Transverse colon (tissue), 4 donors: ENCODE data around the gene ZNF609. TPM values are rescaled to one million over a fixed set of nuclear protein-coding genes. Genes with fewer than 3 reads are reported as not detected.

Experiments used
- DNase-seq: peaks from one replicate; pipeline ENCODE4 v3.0.0-alpha.2; 2019
- H3K27ac ChIP-seq, 4 donors: fragments of 200-600 bp; sonication (generic); 2 replicates each; pipeline ENCODE4 v1.5.1; 2016 to 2018; ENCODE audit warnings: inconsistent platforms in 4 of 4
- H3K27me3 ChIP-seq: fragments of 200-600 bp; sonication (generic); 2 replicates; pipeline ENCODE4 v1.5.1; 2017; ENCODE audit warnings: inconsistent platforms
- H3K36me3 ChIP-seq, 4 donors: fragments of 200-600 bp; sonication (generic); 2 replicates each; pipeline ENCODE4 v1.5.1; 2017 to 2019; ENCODE audit warnings: inconsistent platforms in 4 of 4
- H3K4me1 ChIP-seq, 4 donors: fragments of 200-600 bp; sonication (generic); 2 replicates each; pipeline ENCODE4 v1.5.1; 2017 to 2020; ENCODE audit warnings: inconsistent platforms in 4 of 4
- H3K4me3 ChIP-seq, 4 donors: fragments of 200-600 bp; sonication (generic); 1 replicate in 1 of 4; 2 replicates in 3 of 4; pipeline versions ENCODE4 v1.5.1 to v1.6.1; 2017 to 2019; ENCODE audit warnings: inconsistent platforms in 4 of 4
- H3K9me3 ChIP-seq, 2 donors: fragments of 200-600 bp; sonication (generic); 2 replicates each; pipeline ENCODE4 v1.5.1; 2017 to 2019; ENCODE audit warnings: inconsistent platforms in 2 of 2
- EP300 ChIP-seq: sonication (generic); formaldehyde crosslinking; IDR thresholded peaks from one replicate; pipeline ENCODE4 v1.6.1; 2017; ENCODE audit warnings: antibody characterized with exemption, low read depth
- POLR2A ChIP-seq: fragments of 450-650 bp; IDR thresholded peaks from one replicate; pipeline ENCODE4 v1.6.1; 2016; ENCODE audit warnings: antibody characterized with exemption, mild to moderate bottlenecking, moderate library complexity
- POLR2AphosphoS5 ChIP-seq, 3 donors: sonication (generic); formaldehyde crosslinking; IDR thresholded peaks; one replicate each; pipeline ENCODE4 v1.6.1; 2016; ENCODE audit warnings: antibody characterized with exemption in 3 of 3
- WGBS, 2 donors: methylation state at CpG; one replicate each; pipeline ENCODE4 v1.1.5; 2018; ENCODE audit warnings: low coverage in 1 of 2; 5-methylcytosine and 5-hydroxymethylcytosine counted together
- in situ Hi-C, 4 donors: fragments of 200-750 bp; cut with MboI; loops; one replicate each; pipeline versions ENCODE4 v1.15.0 to v1.15.1; 2017; ENCODE audit warnings: low sequenced_read_pairs in 3 of 4, low pct_ligation_motif_present in 1 of 4, low pct_unique_long_range_greater_than_20kb in 1 of 4
- intact Hi-C: fragments of 100-400 bp; cut with DNase I; formaldehyde crosslinking; loops from one replicate; pipeline ENCODE4 v1.15.1; 2023; ENCODE audit warnings: low total_unique reads
- total RNA-seq, 4 donors: library from RNA; depleted of rRNA; stranded (reverse); fragments of >200 nt; gene quantifications; one replicate each; pipeline ENCODE4 v1.1.0, GENCODE V29; 2016
- TF ChIP-seq, protein P1 (sequence below), 5 experiments: fragments of 200-600 bp in 3 of 5; fragments of 450-650 bp in 2 of 5; sonication (generic) in 3 of 5; IDR thresholded peaks; 1 replicate in 2 of 5; 2 replicates in 3 of 5; pipeline ENCODE4 v1.5.1; 2016 to 2017; ENCODE audit warnings: antibody characterized with exemption in 5 of 5, inconsistent platforms in 3 of 5, mild to moderate bottlenecking in 2 of 5, moderate library complexity in 1 of 5

The ZNF609 gene
- total RNA-seq, 4 donors from 2014 or later: 16.1 to 34.8 (median 28.2) TPM

DNA sequence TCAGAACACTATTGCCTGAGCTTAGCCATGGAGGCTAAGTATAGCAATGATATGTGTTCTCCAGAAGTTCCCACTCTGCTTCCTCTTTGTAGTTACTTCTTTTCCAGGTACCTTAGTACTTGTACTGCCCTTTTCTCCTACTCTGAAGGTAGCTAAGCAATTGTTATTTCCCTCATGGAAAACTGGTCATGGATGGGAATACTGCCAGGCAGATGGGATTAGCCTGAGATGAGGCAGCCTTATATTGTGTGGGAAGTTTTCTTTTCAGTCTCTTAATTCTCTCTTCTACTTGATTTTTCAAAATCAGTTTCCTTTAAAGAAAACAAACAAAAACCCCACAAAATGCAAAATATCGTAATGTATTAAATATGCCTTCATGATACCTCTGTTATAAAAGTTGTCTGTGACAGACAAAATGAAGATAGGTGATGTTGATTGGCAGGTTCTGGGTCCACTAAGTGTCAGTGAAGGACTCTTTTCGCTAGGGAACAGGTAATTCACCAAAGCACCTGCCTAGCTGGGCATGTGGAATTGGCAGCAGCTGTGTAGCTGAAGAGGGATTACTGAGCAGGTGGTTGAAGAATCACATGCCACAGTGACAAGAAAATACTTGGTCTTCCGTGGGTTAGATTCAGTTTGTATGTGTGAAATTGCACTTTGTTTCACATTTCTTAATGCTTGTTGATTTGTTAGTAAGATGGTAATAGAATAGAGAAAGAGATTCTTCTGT is 4.1 kb downstream of the ZNF609 start:
- H3K27me3 ChIP-seq: no peaks in the 10 kb centered on the region
- no peak for TF ChIP-seq POLR2AphosphoS5 (IDR thresholded peaks at IDR 0.05)
- TF ChIP-seq, protein P1, sequence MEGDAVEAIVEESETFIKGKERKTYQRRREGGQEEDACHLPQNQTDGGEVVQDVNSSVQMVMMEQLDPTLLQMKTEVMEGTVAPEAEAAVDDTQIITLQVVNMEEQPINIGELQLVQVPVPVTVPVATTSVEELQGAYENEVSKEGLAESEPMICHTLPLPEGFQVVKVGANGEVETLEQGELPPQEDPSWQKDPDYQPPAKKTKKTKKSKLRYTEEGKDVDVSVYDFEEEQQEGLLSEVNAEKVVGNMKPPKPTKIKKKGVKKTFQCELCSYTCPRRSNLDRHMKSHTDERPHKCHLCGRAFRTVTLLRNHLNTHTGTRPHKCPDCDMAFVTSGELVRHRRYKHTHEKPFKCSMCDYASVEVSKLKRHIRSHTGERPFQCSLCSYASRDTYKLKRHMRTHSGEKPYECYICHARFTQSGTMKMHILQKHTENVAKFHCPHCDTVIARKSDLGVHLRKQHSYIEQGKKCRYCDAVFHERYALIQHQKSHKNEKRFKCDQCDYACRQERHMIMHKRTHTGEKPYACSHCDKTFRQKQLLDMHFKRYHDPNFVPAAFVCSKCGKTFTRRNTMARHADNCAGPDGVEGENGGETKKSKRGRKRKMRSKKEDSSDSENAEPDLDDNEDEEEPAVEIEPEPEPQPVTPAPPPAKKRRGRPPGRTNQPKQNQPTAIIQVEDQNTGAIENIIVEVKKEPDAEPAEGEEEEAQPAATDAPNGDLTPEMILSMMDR (IDR thresholded peaks at IDR 0.05): no peak
- no peak for TF ChIP-seq EP300
- TF ChIP-seq POLR2A: no peak
- intact Hi-C loops (no loop called here), in situ Hi-C loops (no loop called here)
- H3K4me1 ChIP-seq: peaks cover 26 to 70% (median 34%) of the 10 kb centered on the region in 4 donors
- H3K9me3 ChIP-seq: no peaks in the 10 kb centered on the region
- H3K4me3 ChIP-seq: no peak overlapping the region
- DNase-seq: no peak
- 44 to 55% methylated on average over 3 of the region's 3 CpGs for WGBS, 2 donors
- no peaks in the 10 kb centered on the region for H3K36me3 ChIP-seq
- H3K27ac ChIP-seq: peak overlapping the region in 1 of 4 donors; percentile 19

DNA sequence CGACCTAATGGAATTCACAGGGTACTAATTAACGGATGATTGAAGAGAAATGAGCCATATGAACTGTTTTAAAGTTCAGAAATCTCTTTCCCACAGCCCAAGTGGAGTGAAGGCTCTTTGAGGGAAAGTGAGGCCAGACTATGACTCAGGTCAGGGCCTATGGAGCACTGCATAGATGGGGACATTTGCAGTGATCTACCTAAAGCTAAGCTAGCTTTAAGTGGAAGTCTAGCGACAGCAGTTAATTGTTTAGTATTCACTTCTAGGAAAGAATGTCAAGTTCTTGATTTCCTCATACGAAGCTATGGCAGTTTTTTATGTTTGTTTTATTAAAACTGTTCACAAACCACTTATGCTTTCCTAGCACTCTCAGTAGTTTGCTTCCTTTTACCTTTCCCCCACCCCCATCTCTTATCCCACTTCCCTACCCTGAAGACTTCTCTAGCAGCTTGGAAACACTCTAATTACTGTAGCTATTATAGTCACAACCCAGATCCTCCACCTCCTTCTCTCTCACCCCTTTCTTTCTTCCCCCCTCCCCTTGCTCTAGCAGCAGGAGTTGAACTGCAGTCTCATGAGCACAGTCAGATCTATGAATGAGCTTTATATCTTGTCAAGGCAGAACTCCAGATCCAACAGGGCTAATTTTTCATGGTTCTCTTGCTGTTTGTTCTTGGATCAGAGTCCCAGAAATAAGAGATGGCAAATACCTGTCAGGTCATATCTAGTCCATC is 6.2 kb downstream of the ZNF609 start:
- Histone ChIP-seq H3K27ac (no peak overlapping the region), H3K9me3 (no peaks in the 10 kb centered on the region), H3K4me1 (peaks cover 25 to 60% (median 27%) of the 10 kb centered on the region in 4 donors), H3K27me3 (no peaks in the 10 kb centered on the region), H3K36me3 (no peaks in the 10 kb centered on the region), H3K4me3 (no peak overlapping the region)
- DNase-seq: no peak
- no peak for TF ChIP-seq POLR2A
- TF ChIP-seq, protein P1 (IDR thresholded peaks at IDR 0.05): no peak
- WGBS, 2 donors: 45 to 68% methylated on average over 3 to 4 of the region's 4 CpGs
- in situ Hi-C loops (no loop called here), intact Hi-C loops (no loop called here)

DNA sequence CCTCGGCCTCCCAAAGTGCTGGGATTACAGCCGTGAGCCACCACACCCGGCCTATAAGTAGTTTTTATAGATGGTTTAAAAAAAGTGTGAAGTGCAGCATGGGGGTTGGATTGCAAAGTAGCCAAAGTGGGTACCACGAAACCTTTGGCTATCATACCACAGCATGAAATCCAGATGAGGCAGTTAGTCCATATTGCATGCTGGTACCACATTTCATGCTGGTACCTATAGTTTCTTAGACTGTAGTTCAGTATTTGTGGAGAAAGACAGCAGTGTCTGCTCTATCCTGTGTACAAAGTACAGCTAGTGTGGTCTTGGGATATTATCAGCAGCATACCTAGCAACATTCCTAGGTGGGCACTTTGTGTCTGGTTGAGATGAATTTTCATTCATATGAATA is 11.8 kb downstream of the ZNF609 start:
- in situ Hi-C loops: no loop called here
- Histone ChIP-seq H3K27ac (no peak overlapping the region), H3K4me3 (no peak overlapping the region), H3K27me3 (no peaks in the 10 kb centered on the region), H3K36me3 (no peaks in the 10 kb centered on the region), H3K4me1 (peaks cover 0 to 10% (median under 1%) of the 10 kb centered on the region in 4 donors), H3K9me3 (no peaks in the 10 kb centered on the region)
- intact Hi-C loops: no loop called here
- no peak for DNase-seq
- 50 to 93% methylated on average over 1 to 4 of the region's 4 CpGs for WGBS, 2 donors
- no peak for TF ChIP-seq POLR2A
- TF ChIP-seq EP300: no peak
- no peak for TF ChIP-seq POLR2AphosphoS5 (IDR thresholded peaks at IDR 0.05)
- TF ChIP-seq, protein P1 (IDR thresholded peaks at IDR 0.05): no peak

DNA sequence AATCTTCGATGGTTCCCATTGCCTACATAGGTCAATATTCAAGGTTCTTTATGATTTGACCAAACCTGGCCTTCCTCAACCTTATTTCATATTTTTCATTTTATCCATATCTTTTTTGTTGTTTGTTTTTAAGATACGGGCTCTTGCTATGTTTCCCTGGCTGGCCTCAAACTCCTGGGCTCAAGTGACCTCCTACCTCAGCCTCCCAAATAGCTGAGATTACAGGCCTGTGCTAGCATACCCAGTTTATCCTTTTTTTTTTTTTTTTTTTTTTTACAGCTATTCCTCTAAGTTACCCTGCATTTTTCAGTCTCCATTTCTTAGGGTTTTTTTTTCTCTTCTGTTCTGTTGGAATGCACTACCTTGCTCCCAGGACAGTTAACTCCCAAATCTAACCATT is 14.5 kb downstream of the ZNF609 start:
- WGBS, 2 donors: 93 to 100% methylated on average over 2 of the region's 2 CpGs
- no peak overlapping the region for H3K4me3 ChIP-seq
- no peaks in the 10 kb centered on the region for H3K9me3 ChIP-seq
- no peak for DNase-seq
- H3K4me1 ChIP-seq: peaks cover 0 to 7% (median 0%) of the 10 kb centered on the region in 4 donors
- H3K27ac ChIP-seq: no peak overlapping the region
- no peaks in the 10 kb centered on the region for H3K27me3 ChIP-seq
- intact Hi-C loops (no loop called here), in situ Hi-C loops (no loop called here)
- TF ChIP-seq POLR2AphosphoS5 (IDR thresholded peaks at IDR 0.05) (no peak), EP300 (no peak), POLR2A (no peak)
- TF ChIP-seq, protein P1 (IDR thresholded peaks at IDR 0.05): no peak
- no peaks in the 10 kb centered on the region for H3K36me3 ChIP-seq
